Lower leg skin (tissue), 3 donors: Measurements from ENCODE around the gene SPP2.

Experiments
- POLR2A ChIP-seq, 2 donors: fragments of 450-650 bp; IDR thresholded peaks; one replicate each; pipeline ENCODE4 v1.6.1; 2016 to 2017; ENCODE audit warnings: antibody characterized with exemption in 2 of 2, mild to moderate bottlenecking in 1 of 2, moderate library complexity in 1 of 2
- TF ChIP-seq, protein P1 (sequence below), 3 donors: fragments of 450-650 bp; IDR thresholded peaks; one replicate each; pipeline ENCODE4 v1.5.1; 2016; ENCODE audit warnings: antibody characterized with exemption in 3 of 3, mild to moderate bottlenecking in 3 of 3, moderate library complexity in 2 of 3

DNA sequence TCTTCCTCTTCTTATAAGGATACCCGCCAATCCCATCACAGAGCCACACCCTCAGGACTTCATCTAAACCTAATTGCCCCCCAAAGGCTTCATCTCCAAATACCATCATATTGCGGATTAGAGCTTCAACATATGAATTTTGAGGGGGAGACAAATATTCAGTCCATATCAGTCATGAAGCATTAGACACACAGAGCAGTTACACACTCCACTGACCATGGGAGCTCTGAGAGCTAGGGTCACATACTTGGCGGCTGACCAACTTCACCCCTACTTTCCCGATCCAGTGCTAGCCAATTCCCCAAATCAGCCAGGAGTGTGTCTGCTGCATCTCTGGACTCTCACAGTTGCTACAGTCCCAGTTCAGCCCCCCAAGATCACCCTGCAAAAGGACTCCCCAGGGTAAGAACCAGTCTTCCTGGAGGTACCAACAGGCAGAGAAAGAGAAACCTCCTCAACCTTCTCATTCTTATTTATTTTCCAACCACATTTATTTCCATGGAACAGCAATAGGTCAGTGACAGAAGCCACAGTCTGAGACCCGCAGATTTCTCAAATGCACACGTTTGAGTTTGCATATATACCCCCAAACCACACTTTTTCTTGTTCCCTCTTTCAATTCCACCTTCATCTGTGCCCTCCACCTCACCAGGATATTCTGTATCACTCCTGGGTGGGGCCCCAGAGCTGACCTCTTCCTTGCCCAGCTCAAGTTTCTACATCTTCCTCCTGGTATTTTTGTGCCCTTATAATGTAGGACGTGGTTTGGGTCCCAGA, 33.3 kb downstream of the SPP2 start:
- TF ChIP-seq, protein P1, sequence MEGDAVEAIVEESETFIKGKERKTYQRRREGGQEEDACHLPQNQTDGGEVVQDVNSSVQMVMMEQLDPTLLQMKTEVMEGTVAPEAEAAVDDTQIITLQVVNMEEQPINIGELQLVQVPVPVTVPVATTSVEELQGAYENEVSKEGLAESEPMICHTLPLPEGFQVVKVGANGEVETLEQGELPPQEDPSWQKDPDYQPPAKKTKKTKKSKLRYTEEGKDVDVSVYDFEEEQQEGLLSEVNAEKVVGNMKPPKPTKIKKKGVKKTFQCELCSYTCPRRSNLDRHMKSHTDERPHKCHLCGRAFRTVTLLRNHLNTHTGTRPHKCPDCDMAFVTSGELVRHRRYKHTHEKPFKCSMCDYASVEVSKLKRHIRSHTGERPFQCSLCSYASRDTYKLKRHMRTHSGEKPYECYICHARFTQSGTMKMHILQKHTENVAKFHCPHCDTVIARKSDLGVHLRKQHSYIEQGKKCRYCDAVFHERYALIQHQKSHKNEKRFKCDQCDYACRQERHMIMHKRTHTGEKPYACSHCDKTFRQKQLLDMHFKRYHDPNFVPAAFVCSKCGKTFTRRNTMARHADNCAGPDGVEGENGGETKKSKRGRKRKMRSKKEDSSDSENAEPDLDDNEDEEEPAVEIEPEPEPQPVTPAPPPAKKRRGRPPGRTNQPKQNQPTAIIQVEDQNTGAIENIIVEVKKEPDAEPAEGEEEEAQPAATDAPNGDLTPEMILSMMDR (IDR thresholded peaks at IDR 0.05): no peak
- no peak for TF ChIP-seq POLR2A (IDR thresholded peaks at IDR 0.05)
